Skeletal muscle tissue (tissue), 4 donors: ENCODE results near the gene HAUS6. TPM values are rescaled to one million over a fixed set of nuclear protein-coding genes. Genes with fewer than 3 reads are reported as not detected.

Experiments
- H3K27ac ChIP-seq: one replicate; pipeline ENCODE4 v1.7.0; 2013; ENCODE audit warnings: mild to moderate bottlenecking, low read depth, low read length, inconsistent platforms
- H3K27me3 ChIP-seq, 3 donors: one replicate each; pipeline ENCODE4 v1.7.0; 2013; ENCODE audit warnings: low read length in 3 of 3; ENCODE audit not compliant: control insufficient read depth in 3 of 3, insufficient read depth in 3 of 3
- H3K36me3 ChIP-seq, 3 donors: one replicate each; pipeline ENCODE4 v1.7.0; 2013; ENCODE audit warnings: low read length in 3 of 3; ENCODE audit not compliant: control insufficient read depth in 3 of 3, insufficient read depth in 3 of 3
- H3K4me1 ChIP-seq, 3 donors: one replicate each; pipeline ENCODE4 v1.7.0; 2013; ENCODE audit warnings: low read length in 3 of 3, mild to moderate bottlenecking in 3 of 3; ENCODE audit not compliant: control insufficient read depth in 3 of 3, insufficient read depth in 3 of 3
- H3K4me3 ChIP-seq, 3 donors: one replicate each; pipeline ENCODE4 v1.7.0; 2013; ENCODE audit warnings: low read length in 3 of 3
- H3K9ac ChIP-seq, 3 donors: one replicate each; pipeline ENCODE4 v1.7.0; 2013; ENCODE audit warnings: low read length in 3 of 3, mild to moderate bottlenecking in 3 of 3, moderate library complexity in 2 of 3, low read depth in 1 of 3
- H3K9me3 ChIP-seq, 3 donors: one replicate each; pipeline ENCODE4 v1.7.0; 2013; ENCODE audit warnings: low read length in 3 of 3; ENCODE audit not compliant: control insufficient read depth in 3 of 3
- total RNA-seq: library from RNA; depleted of rRNA; stranded (reverse); fragments of >200 nt; gene quantifications from one replicate; pipeline ENCODE4 v1.2.3, GENCODE V29; 2014
- donor health status: Osteomylitis.

HAUS6 gene
- total RNA-seq, 1 donor from 2014 or later, result 10.4 TPM

- H3K4me1 ChIP-seq, result no peaks in the 10 kb centered on the region
These were observed 34.6 kb upstream of the HAUS6 start for GRCh38 chr9:19137282-19137681.

GRCh38 chr9:19136129-19136528 is 33.4 kb upstream of the HAUS6 start:
- no peaks in the 10 kb centered on the region for H3K9me3 ChIP-seq
- no peaks in the 10 kb centered on the region for H3K4me1 ChIP-seq
- no peaks in the 10 kb centered on the region for H3K27me3 ChIP-seq

More at GRCh38 chr9:19137282-19137681, 34.6 kb upstream of the HAUS6 start:
- H3K27ac ChIP-seq, result no peak overlapping the region
- H3K9ac ChIP-seq, result no peak overlapping the region
- no peaks in the 10 kb centered on the region for H3K27me3 ChIP-seq
- no peak overlapping the region for H3K4me3 ChIP-seq
- H3K9me3 ChIP-seq, result no peaks in the 10 kb centered on the region
- no peaks in the 10 kb centered on the region for H3K36me3 ChIP-seq

GRCh38 chr9:19133549-19134345 is 31.0 kb upstream of the HAUS6 start:
- H3K27ac ChIP-seq, result no peak overlapping the region
- no peak overlapping the region for H3K9ac ChIP-seq
- no peaks in the 10 kb centered on the region for H3K27me3 ChIP-seq
- no peaks in the 10 kb centered on the region for H3K9me3 ChIP-seq
- H3K36me3 ChIP-seq, result no peaks in the 10 kb centered on the region
- peaks cover 0 to 5% (median 3%) of the 10 kb centered on the region in 3 donors for H3K4me1 ChIP-seq
- no peak overlapping the region for H3K4me3 ChIP-seq

More at GRCh38 chr9:19136129-19136528, 33.4 kb upstream of the HAUS6 start:
- Histone ChIP-seq H3K36me3 (no peaks in the 10 kb centered on the region), H3K9ac (no peak overlapping the region), H3K4me3 (no peak overlapping the region), H3K27ac (no peak overlapping the region)

- Histone ChIP-seq H3K36me3 (peaks cover 5 to 11% (median 6%) of the 10 kb centered on the region in 3 donors), H3K4me1 (peaks cover 4 to 11% (median 7%) of the 10 kb centered on the region in 3 donors), H3K9ac (no peak overlapping the region), H3K27me3 (no peaks in the 10 kb centered on the region), H3K27ac (no peak overlapping the region), H3K9me3 (no peaks in the 10 kb centered on the region), H3K4me3 (no peak overlapping the region)
These were observed 27.7 kb upstream of the HAUS6 start for GRCh38 chr9:19130436-19130835.

- Histone ChIP-seq H3K27me3 (no peaks in the 10 kb centered on the region), H3K9me3 (no peaks in the 10 kb centered on the region), H3K4me1 (peaks cover 15 to 23% (median 17%) of the 10 kb centered on the region in 3 donors), H3K4me3 (peak overlapping the region; percentile 76 to 93 (median 87)), H3K36me3 (peaks cover 11 to 26% (median 22%) of the 10 kb centered on the region in 3 donors), H3K9ac (peak overlapping the region; percentile 74 to 99 (median 98)), H3K27ac (peak overlapping the region; percentile 99)
These were observed 25.3 kb upstream of the HAUS6 start for GRCh38 chr9:19127871-19128500.

GRCh38 chr9:19124430-19124793 is 21.7 kb upstream of the HAUS6 start:
- H3K9ac ChIP-seq, result peak overlapping the region in 1 of 3 donors; percentile 48
- peak overlapping the region in 2 of 3 donors; percentile 29 to 33 for H3K4me3 ChIP-seq
- H3K4me1 ChIP-seq, result peaks cover 12 to 29% (median 15%) of the 10 kb centered on the region in 3 donors
- no peaks in the 10 kb centered on the region for H3K9me3 ChIP-seq
- H3K27me3 ChIP-seq, result no peaks in the 10 kb centered on the region
- H3K36me3 ChIP-seq, result peaks cover 34 to 51% (median 50%) of the 10 kb centered on the region in 3 donors
- H3K27ac ChIP-seq, result peak overlapping the region; percentile 54

GRCh38 chr9:19122490-19123042 is 19.9 kb upstream of the HAUS6 start:
- no peak overlapping the region for H3K4me3 ChIP-seq
- H3K9ac ChIP-seq, result no peak overlapping the region
- no peak overlapping the region for H3K27ac ChIP-seq
- H3K4me1 ChIP-seq, result peaks cover 15 to 35% (median 21%) of the 10 kb centered on the region in 3 donors
- H3K27me3 ChIP-seq, result no peaks in the 10 kb centered on the region
- peaks cover 45 to 69% (median 67%) of the 10 kb centered on the region in 3 donors for H3K36me3 ChIP-seq
- no peaks in the 10 kb centered on the region for H3K9me3 ChIP-seq

- Histone ChIP-seq H3K9me3 (no peaks in the 10 kb centered on the region), H3K4me1 (peaks cover 28 to 48% (median 31%) of the 10 kb centered on the region in 3 donors), H3K9ac (peak overlapping the region in 1 of 3 donors; percentile 7), H3K4me3 (no peak overlapping the region), H3K27me3 (no peaks in the 10 kb centered on the region), H3K27ac (peak overlapping the region; percentile 5), H3K36me3 (peaks cover 53 to 73% (median 71%) of the 10 kb centered on the region in 3 donors)
These were observed 18.2 kb upstream of the HAUS6 start for GRCh38 chr9:19120877-19121276.

- peak overlapping the region; percentile 94 for H3K27ac ChIP-seq
These were observed 17.2 kb upstream of the HAUS6 start for GRCh38 chr9:19119801-19120440.

More at GRCh38 chr9:19119801-19120440, 17.2 kb upstream of the HAUS6 start:
- H3K9me3 ChIP-seq, result no peaks in the 10 kb centered on the region
- no peak overlapping the region for H3K9ac ChIP-seq
- H3K27me3 ChIP-seq, result no peaks in the 10 kb centered on the region
- H3K4me1 ChIP-seq, result peaks cover 25 to 52% (median 30%) of the 10 kb centered on the region in 3 donors
- H3K4me3 ChIP-seq, result no peak overlapping the region
- peaks cover 50 to 70% (median 68%) of the 10 kb centered on the region in 3 donors for H3K36me3 ChIP-seq
